ENCODE measurements around the gene COL6A3.

Gene COL6A3, protein sequence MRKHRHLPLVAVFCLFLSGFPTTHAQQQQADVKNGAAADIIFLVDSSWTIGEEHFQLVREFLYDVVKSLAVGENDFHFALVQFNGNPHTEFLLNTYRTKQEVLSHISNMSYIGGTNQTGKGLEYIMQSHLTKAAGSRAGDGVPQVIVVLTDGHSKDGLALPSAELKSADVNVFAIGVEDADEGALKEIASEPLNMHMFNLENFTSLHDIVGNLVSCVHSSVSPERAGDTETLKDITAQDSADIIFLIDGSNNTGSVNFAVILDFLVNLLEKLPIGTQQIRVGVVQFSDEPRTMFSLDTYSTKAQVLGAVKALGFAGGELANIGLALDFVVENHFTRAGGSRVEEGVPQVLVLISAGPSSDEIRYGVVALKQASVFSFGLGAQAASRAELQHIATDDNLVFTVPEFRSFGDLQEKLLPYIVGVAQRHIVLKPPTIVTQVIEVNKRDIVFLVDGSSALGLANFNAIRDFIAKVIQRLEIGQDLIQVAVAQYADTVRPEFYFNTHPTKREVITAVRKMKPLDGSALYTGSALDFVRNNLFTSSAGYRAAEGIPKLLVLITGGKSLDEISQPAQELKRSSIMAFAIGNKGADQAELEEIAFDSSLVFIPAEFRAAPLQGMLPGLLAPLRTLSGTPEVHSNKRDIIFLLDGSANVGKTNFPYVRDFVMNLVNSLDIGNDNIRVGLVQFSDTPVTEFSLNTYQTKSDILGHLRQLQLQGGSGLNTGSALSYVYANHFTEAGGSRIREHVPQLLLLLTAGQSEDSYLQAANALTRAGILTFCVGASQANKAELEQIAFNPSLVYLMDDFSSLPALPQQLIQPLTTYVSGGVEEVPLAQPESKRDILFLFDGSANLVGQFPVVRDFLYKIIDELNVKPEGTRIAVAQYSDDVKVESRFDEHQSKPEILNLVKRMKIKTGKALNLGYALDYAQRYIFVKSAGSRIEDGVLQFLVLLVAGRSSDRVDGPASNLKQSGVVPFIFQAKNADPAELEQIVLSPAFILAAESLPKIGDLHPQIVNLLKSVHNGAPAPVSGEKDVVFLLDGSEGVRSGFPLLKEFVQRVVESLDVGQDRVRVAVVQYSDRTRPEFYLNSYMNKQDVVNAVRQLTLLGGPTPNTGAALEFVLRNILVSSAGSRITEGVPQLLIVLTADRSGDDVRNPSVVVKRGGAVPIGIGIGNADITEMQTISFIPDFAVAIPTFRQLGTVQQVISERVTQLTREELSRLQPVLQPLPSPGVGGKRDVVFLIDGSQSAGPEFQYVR (N-terminal part only)

GRCh38 chr2:237413777-237414661, at the start of gene COL6A3:
Gene COL6A3 (minus strand): TSS chr2:237414164. CDS start chr2:237396817, 17,347 bp downstream.
- no peak for DNase-seq

GRCh38 chr2:237459741-237460174, 45.8 kb upstream of the COL6A3 start:
- peak; percentile 40 for DNase-seq

DNA sequence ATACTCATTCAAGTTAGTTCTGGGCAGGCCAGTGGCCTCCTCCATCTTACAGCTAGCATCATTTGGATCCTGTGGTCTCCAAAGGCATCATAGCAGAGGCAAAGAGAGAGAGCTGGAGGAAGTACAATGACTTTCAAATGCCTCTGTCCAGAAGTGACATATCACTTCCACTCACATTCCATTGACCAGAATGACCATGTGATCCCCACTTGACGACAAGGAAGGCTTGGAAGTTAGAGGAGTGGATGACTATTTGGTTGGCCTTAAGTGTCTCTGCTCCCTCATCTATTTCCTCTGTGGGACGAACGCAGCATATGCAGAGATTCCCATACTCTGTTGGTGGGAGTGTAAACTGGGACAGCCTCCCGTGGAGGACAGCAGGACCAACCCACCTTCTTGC, 45.3 kb upstream of the COL6A3 start:
- no peak for DNase-seq

DNA sequence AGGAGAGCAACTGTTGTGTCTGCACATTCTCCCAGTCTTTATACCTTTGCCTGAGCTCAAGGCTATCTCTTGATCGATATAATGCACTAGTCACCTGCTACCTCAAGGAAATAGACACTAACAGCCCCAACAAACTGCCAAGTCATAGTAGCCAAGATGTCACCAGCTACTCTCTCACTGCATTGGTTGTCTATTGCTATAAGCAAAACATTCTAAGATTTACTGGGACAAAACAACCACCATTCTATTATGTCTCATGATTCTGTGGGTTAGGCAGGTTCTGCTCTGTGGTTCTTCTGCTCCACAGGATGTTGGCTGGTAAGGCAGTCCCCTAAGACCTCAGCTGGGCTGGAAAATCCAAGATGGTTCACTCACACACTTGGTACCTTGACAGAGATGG, 44.6 kb upstream of the COL6A3 start:
- DNase-seq, result no peak

GRCh38 chr2:237457388-237457941, 43.5 kb upstream of the COL6A3 start:
- DNase-seq, result no peak

GRCh38 chr2:237456200-237456843, 42.4 kb upstream of the COL6A3 start:
- no peak for DNase-seq

DNA sequence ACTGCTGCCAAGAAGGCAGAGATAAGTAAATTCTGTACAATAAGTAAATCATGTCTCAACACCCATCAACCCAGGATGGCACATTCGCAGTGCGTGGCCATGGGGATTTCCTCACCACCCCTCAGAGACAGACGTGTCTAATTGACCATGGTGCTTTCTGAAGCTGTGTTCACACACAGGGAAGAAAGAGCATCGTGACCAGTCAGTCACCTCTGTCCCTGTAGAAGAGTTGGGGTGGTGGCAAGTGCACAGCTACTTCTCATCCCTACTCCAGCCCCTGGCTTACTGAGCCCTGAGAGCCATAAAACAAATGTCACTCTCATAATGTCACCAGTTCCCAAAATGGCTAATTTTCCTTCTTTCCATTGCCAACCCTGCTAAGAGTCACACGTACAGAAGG, 41.8 kb upstream of the COL6A3 start:
- DNase-seq, result no peak

GRCh38 chr2:237453671-237454070, 39.7 kb upstream of the COL6A3 start:
- no peak for DNase-seq

- peak; percentile 54 for DNase-seq
These were observed 38.9 kb upstream of the COL6A3 start for GRCh38 chr2:237452861-237453260.

- no peak for DNase-seq
These were observed 37.9 kb upstream of the COL6A3 start for GRCh38 chr2:237451643-237452469.

DNA sequence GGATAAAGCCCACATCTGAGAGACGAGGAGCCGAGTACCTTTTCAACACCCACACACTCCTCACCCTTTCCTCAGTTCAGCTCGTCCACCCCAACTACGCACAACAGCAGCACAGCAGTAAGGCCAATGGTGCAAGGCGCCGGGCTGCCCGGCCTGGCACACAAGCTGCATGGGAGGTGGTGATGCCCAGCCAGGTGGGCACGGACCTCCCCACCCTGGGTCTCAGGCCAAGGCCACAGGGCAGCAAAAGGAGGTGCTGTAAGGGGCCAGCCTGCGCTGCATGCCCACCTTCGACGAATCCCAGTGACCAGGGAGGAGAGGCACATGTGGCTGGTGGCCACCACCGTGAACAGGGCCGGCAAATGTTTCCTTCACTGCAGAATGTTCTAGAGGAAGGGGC, 36.6 kb upstream of the COL6A3 start:
- DNase-seq, result no peak

DNA sequence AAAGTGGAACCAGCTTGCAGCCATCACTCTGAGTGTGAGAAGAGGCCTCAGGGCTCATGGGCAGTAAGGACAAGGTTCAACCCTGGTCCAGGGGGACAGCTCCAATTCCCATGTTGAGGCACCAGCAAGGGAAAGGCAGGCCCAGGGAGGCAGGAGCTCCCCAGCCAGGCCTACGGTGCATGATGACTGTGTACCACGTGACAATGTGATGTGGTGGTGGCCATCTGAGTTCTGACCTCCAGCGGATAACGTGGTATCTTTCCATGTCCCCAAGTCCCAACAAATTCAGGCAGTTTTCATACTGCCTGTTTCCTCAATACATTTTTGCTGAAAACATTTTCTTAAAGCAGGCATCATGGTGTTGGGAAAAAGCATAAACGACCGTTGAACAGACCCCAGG, 36.1 kb upstream of the COL6A3 start:
- no peak for DNase-seq

DNA sequence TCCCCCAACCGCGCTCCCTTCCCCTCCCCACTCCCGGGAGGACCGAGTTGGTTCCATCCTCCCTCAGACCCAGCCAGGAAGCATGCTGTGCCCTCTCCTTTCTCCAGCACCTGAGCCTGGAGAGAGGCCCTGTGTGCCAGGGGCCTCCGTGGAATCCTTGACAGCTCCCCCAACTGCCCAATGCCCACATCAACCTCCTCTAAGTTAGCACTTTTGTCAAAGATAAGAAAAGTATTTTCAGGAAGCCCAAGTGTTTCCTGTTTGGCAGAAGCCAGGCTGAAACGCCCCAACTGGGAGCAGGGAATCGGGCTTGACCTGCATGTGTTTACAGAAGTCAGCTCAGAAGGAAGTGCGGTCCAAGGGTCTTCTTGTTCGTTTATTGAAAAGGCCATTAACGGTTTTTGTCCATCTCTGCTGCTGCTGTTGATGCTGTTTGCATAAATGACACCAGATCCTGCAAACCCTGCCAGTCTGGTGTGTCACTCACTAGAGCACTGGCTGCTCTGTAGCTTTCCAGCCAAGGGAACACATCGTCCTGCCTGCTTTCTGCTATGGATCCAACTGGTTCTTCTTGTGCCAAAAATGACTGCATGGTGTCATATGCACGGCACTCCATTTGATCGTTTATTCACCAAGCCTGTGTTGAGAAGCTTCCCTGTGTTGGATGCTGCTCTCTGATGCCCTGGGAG, 35.4 kb upstream of the COL6A3 start:
- DNase-seq, result no peak

DNA sequence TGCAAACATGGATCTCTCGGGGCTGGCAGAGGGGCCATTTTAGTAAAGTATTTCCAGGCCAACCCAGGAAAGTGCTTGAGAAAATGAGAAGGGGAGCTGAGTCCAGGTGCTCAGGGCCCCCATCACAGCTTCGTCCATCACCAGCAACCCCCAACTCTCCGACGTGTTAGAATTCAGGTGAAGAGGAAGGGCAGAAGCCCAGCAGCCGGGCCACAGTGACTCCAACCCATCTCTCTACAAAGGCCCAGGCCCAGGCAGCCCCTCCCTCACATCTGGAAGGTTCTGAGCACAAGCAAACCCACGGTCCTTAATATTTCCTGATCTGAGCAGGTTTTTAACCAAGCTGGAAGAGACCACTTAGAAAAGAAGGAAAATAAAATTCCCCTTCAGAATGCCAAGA, 34.7 kb upstream of the COL6A3 start:
- DNase-seq, result no peak

- no peak for DNase-seq
These were observed 34.2 kb upstream of the COL6A3 start for GRCh38 chr2:237448171-237448570.

DNA sequence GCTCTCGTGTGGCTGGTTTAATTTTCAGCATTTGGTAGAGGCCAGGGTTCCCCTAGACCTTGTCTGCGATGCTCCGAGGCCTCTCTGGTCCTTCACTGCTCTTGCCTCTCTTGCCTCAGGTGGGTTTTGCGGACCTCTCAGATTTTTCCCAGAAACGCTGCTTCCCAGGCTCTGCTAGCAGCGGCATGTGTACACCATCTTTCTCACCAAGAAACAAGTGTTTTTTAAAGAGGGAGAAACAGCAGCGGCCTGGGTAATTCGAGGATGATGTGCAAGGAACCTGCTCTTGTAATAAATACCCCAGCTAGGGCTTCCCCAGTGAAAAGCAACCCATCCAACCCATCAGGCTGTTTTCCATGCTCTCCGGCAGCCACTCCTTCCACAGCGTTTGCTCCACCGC, 33.5 kb upstream of the COL6A3 start:
- no peak for DNase-seq

DNA sequence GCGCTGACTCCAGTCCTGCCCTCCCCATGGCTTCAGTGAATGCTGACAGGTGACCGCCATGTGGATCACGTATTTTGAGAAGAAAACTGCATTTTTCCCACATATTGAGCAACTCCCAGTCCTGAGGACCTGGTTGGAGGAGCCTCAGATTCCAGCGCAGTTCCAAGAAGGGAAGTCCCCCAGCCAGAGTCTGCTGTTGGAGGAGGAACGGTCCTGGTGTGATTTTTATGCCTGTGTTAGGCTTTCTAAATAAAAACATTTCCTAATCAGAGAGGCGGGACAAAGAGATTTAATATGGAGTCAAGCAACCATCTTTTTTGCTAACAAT, 32.3 kb upstream of the COL6A3 start:
- DNase-seq, result no peak

GRCh38 chr2:237445611-237446337, 31.8 kb upstream of the COL6A3 start:
- no peak for DNase-seq

DNA sequence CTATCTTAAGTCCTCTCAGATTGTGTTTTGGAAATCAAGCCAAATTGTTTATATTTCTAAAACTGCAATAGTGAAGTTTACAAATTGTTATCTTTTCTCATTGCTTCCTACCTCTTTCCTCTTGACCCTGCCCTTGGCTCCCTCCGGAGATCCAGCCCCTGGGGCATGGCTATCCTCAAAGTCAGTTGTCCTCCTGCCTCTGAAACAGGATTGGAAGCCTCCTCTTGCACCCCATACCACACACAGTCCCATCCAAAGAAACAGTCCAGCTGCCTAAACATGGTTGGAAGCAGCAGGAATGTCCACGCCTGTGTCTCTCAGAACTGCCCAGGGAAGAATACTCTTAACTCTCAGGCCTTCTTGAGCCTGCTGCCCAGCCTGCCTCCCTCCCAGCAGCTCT, 30.1 kb upstream of the COL6A3 start:
- no peak for DNase-seq
